ENCODE results near the gene TBPL1.

The TBPL1 gene

GRCh38 chr6:133947302-133947900 is 5.6 kb upstream of the TBPL1 start:
- TF ChIP-seq CTCF (IDR thresholded peaks at IDR 0.05; ENCODE audit: extremely low read depth, missing control alignments), result no peak
- DNase-seq (ENCODE audit: low spot score), result no peak

GRCh38 chr6:133948472-133948871 is 4.6 kb upstream of the TBPL1 start:
- no peak for TF ChIP-seq CTCF (IDR thresholded peaks at IDR 0.05; ENCODE audit: extremely low read depth, missing control alignments)

GRCh38 chr6:133951227-133951626 is 1.8 kb upstream of the TBPL1 start:
- TF ChIP-seq CTCF (IDR thresholded peaks at IDR 0.05; ENCODE audit: extremely low read depth, missing control alignments), result no peak
- DNase-seq (ENCODE audit: low spot score), result no peak

More at GRCh38 chr6:133948472-133948871, 4.6 kb upstream of the TBPL1 start:
- DNase-seq (ENCODE audit: low spot score), result no peak

GRCh38 chr6:133951881-133952814 is 876 bp upstream of the TBPL1 start:
- DNase-seq (ENCODE audit: low spot score), result peak; percentile 80
- TF ChIP-seq CTCF (IDR thresholded peaks at IDR 0.05; ENCODE audit: extremely low read depth, missing control alignments), result no peak

GRCh38 chr6:133953634-133954415 is 801 bp downstream of the TBPL1 start:
- no peak for DNase-seq (ENCODE audit: low spot score)
- no peak for TF ChIP-seq CTCF (IDR thresholded peaks at IDR 0.05; ENCODE audit: extremely low read depth, missing control alignments)

GRCh38 chr6:133954657-133955576 is 1.9 kb downstream of the TBPL1 start:
- DNase-seq (ENCODE audit: low spot score), result no peak
- TF ChIP-seq CTCF (IDR thresholded peaks at IDR 0.05; ENCODE audit: extremely low read depth, missing control alignments), result no peak
